OCI-LY1 (cell line): Measurements from ENCODE around the gene OR56A1.

Source experiments
- H2AFZ ChIP-seq: fragments of 200-600 bp; sonication (generic), shearing (Covaris generic); 2 replicates; pipeline ENCODE4 v1.6.0; 2014; ENCODE audit warnings: antibody characterized with exemption, mild to moderate bottlenecking, low read length
- H3F3A ChIP-seq: fragments of 200-600 bp; sonication (generic), shearing (Covaris generic); 2 replicates; pipeline ENCODE4 v1.6.0; 2014; ENCODE audit warnings: mild to moderate bottlenecking, antibody characterized with exemption, low read length, moderate library complexity; ENCODE audit not compliant: insufficient read depth
- H3K27ac ChIP-seq: fragments of 200-600 bp; sonication (generic); 2 replicates; pipeline ENCODE4 v1.5.1; 2014; ENCODE audit warnings: low read length, mixed run types, mild to moderate bottlenecking, low read depth; ENCODE audit not compliant: poor library complexity, severe bottlenecking
- H3K27me3 ChIP-seq: fragments of 200-600 bp; sonication (generic); 2 replicates; pipeline ENCODE4 v1.6.0; 2014; ENCODE audit warnings: antibody characterized with exemption, mild to moderate bottlenecking, low read length, moderate library complexity; ENCODE audit not compliant: insufficient read depth
- H3K36me3 ChIP-seq: fragments of 200-600 bp; sonication (generic); 2 replicates; pipeline ENCODE4 v1.6.1; 2014; ENCODE audit warnings: mild to moderate bottlenecking, antibody characterized with exemption, low read length, moderate library complexity, mixed read lengths; ENCODE audit not compliant: insufficient read depth
- H3K4me1 ChIP-seq: fragments of 200-600 bp; sonication (generic); 2 replicates; pipeline ENCODE4 v1.5.1; 2014; ENCODE audit warnings: mild to moderate bottlenecking, low read length, moderate library complexity; ENCODE audit not compliant: insufficient read depth, severe bottlenecking
- H3K4me2 ChIP-seq: fragments of 200-600 bp; sonication (generic), shearing (Covaris generic); 2 replicates; pipeline ENCODE4 v1.6.1; 2014; ENCODE audit warnings: low read length
- H3K4me3 ChIP-seq: fragments of 200-600 bp; sonication (generic); 2 replicates; pipeline ENCODE4 v1.5.1; 2014; ENCODE audit warnings: low read length, low read depth, mild to moderate bottlenecking, mixed read lengths; ENCODE audit not compliant: poor library complexity, severe bottlenecking
- H3K79me2 ChIP-seq: fragments of 200-600 bp; shearing (Covaris generic); 2 replicates; pipeline ENCODE4 v1.6.1; 2016; ENCODE audit warnings: mixed run types, low read length, mixed read lengths; ENCODE audit not compliant: insufficient read depth
- H3K9ac ChIP-seq: fragments of 200-600 bp; sonication (generic), shearing (Covaris generic); 2 replicates; pipeline ENCODE4 v1.6.1; 2014; ENCODE audit warnings: mild to moderate bottlenecking, low read length, mixed read lengths
- H3K9me2 ChIP-seq: fragments of 200-600 bp; sonication (generic), shearing (Covaris generic); 2 replicates; pipeline ENCODE4 v1.6.1; 2014; ENCODE audit warnings: low read depth, mild to moderate bottlenecking, low read length, mixed read lengths
- H3K9me3 ChIP-seq: fragments of 200-600 bp; shearing (Covaris generic); 2 replicates; pipeline ENCODE4 v1.6.1; 2014; ENCODE audit warnings: low read length, mixed read lengths
- H4K20me1 ChIP-seq: fragments of 200-600 bp; sonication (generic), shearing (Covaris generic); 2 replicates; pipeline ENCODE4 v1.6.0; 2016; ENCODE audit warnings: mild to moderate bottlenecking, low read length; ENCODE audit not compliant: insufficient read depth
- EZH2 ChIP-seq: fragments of 200-600 bp; sonication (generic), shearing (Covaris generic); IDR thresholded peaks from 2 replicates; pipeline ENCODE4 v1.8.0; 2017; ENCODE audit warnings: borderline replicate concordance, mixed run types, mild to moderate bottlenecking, antibody characterized with exemption, low read length, moderate library complexity, mixed read lengths
- TF ChIP-seq, protein P1 (sequence below): fragments of 200-600 bp; sonication (generic), shearing (Covaris generic); IDR thresholded peaks from 2 replicates; pipeline ENCODE4 v1.5.1; 2017; ENCODE audit warnings: mild to moderate bottlenecking, antibody characterized with exemption, low read length, moderate library complexity, mixed read lengths

OR56A1 gene

DNA sequence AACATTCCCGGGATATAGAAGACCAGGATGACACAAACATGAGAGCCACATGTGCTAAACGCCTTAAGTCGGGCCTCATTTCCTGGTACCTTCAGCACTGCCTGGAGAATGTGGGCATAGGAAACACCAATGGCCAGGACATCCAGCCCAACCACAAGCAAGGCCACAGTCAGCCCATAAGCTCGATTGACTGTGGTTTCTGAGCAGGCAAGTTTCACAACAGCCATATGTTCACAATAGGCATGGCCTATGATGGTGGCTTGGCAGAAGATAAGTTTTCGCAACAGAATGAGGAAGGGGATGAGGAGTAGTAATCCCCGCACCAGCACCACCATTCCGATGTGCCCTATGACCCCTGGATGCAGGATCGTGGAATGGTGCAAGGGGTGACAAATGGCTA is 26.9 kb upstream of the OR56A1 start:
- Histone ChIP-seq H3K4me1 (no peaks in the 10 kb centered on the region), H3K9me3 (no peaks in the 10 kb centered on the region), H3F3A (no peaks in the 10 kb centered on the region), H3K4me3 (no peak overlapping the region), H4K20me1 (no peaks in the 10 kb centered on the region), H3K9me2 (no peaks in the 10 kb centered on the region), H3K27ac (no peak overlapping the region), H2AFZ (no peak overlapping the region), H3K36me3 (no peaks in the 10 kb centered on the region), H3K27me3 (no peaks in the 10 kb centered on the region), H3K9ac (no peak overlapping the region), H3K4me2 (no peak overlapping the region), H3K79me2 (no peaks in the 10 kb centered on the region)
- no peak for TF ChIP-seq EZH2
- TF ChIP-seq, protein P1, sequence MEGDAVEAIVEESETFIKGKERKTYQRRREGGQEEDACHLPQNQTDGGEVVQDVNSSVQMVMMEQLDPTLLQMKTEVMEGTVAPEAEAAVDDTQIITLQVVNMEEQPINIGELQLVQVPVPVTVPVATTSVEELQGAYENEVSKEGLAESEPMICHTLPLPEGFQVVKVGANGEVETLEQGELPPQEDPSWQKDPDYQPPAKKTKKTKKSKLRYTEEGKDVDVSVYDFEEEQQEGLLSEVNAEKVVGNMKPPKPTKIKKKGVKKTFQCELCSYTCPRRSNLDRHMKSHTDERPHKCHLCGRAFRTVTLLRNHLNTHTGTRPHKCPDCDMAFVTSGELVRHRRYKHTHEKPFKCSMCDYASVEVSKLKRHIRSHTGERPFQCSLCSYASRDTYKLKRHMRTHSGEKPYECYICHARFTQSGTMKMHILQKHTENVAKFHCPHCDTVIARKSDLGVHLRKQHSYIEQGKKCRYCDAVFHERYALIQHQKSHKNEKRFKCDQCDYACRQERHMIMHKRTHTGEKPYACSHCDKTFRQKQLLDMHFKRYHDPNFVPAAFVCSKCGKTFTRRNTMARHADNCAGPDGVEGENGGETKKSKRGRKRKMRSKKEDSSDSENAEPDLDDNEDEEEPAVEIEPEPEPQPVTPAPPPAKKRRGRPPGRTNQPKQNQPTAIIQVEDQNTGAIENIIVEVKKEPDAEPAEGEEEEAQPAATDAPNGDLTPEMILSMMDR, result no peak

DNA sequence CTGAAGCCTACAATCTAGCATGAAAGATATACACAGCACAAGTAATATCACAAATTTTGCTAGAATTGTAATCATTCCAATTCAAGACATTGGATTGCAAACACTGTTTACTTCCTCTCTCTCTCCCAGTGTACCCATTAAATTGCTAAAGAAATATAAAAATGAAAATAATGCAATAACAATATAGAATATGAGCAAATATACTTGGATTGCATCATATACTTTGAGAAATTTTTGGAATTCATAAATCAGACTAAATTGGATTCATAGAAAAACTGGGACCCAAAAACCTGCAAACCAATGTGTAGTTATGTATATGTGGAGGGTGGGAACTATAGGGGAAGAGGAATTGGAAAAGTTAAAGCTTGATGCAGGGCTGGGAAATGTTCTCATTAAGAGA is 25.0 kb upstream of the OR56A1 start:
- Histone ChIP-seq H3K27ac (no peak overlapping the region), H3K9ac (no peak overlapping the region), H3K79me2 (no peaks in the 10 kb centered on the region), H3K4me2 (no peak overlapping the region), H3K9me2 (no peaks in the 10 kb centered on the region), H3K4me1 (no peaks in the 10 kb centered on the region), H3K27me3 (no peaks in the 10 kb centered on the region), H3F3A (no peaks in the 10 kb centered on the region), H2AFZ (no peak overlapping the region), H3K9me3 (no peaks in the 10 kb centered on the region), H3K36me3 (no peaks in the 10 kb centered on the region), H4K20me1 (no peaks in the 10 kb centered on the region), H3K4me3 (no peak overlapping the region)
- TF ChIP-seq, protein P1, result no peak
- no peak for TF ChIP-seq EZH2

DNA sequence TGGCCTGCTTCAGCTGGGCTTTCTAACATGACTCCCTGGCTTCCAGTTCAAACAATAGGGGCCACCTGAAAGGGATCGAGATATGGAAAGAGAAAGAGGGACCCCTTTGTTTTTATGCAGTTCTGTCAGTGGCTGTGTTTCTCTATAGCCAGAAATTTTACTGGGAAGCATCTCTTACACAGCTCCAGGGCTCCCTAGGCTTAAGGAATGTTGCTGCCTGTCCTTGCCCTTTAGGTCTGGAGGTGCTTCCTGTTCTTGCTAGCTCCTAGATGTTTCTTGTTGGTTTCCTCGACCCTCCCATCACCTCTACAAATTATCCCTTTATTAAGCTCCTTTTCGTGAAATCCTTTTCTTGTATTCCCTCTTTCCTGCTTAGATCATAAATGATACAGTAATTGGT is 21.8 kb upstream of the OR56A1 start:
- Histone ChIP-seq H3K79me2 (no peaks in the 10 kb centered on the region), H3K27me3 (no peaks in the 10 kb centered on the region), H3K4me1 (no peaks in the 10 kb centered on the region), H3K27ac (no peak overlapping the region), H3K4me2 (no peak overlapping the region), H3K9me2 (no peaks in the 10 kb centered on the region), H3K4me3 (no peak overlapping the region), H3F3A (no peaks in the 10 kb centered on the region), H3K9me3 (no peaks in the 10 kb centered on the region), H3K36me3 (no peaks in the 10 kb centered on the region), H3K9ac (no peak overlapping the region), H4K20me1 (no peaks in the 10 kb centered on the region), H2AFZ (no peak overlapping the region)
- TF ChIP-seq EZH2, result no peak
- TF ChIP-seq, protein P1, result no peak
